Liver (tissue), 9 donors: ENCODE data around the gene FAAP100. TPM values are rescaled to one million over a fixed set of nuclear protein-coding genes. Genes with fewer than 3 reads are reported as not detected.

Source experiments
- DNase-seq: peaks from one replicate; pipeline ENCODE4 v3.0.0-alpha.2; 2017; ENCODE audit warnings: low spot score
- H3K27ac ChIP-seq, 2 donors: one replicate each; pipeline ENCODE4 v1.7.0; 2013; ENCODE audit warnings: inconsistent platforms in 2 of 2, low read length in 2 of 2, control low read depth in 1 of 2, low read depth in 1 of 2, mild to moderate bottlenecking in 1 of 2
- H3K27me3 ChIP-seq, 4 donors: one replicate each; pipeline versions ENCODE4 v1.6.1 to v1.7.0; 2013; ENCODE audit warnings: low read length in 3 of 4, inconsistent platforms in 1 of 4, mild to moderate bottlenecking in 1 of 4, moderate library complexity in 1 of 4; ENCODE audit not compliant: control insufficient read depth in 4 of 4, insufficient read depth in 4 of 4
- H3K36me3 ChIP-seq, 4 donors: one replicate each; pipeline versions ENCODE4 v1.6.1 to v1.7.0; 2013; ENCODE audit warnings: low read length in 3 of 4, mild to moderate bottlenecking in 3 of 4, low read depth in 1 of 4, moderate library complexity in 1 of 4; ENCODE audit not compliant: control insufficient read depth in 4 of 4, insufficient read depth in 3 of 4
- H3K4me1 ChIP-seq, 4 donors: one replicate each; pipeline versions ENCODE4 v1.6.1 to v1.7.0; 2013; ENCODE audit warnings: low read length in 3 of 4, mild to moderate bottlenecking in 3 of 4, moderate library complexity in 1 of 4; ENCODE audit not compliant: control insufficient read depth in 4 of 4, insufficient read depth in 4 of 4
- H3K4me3 ChIP-seq, 3 donors: one replicate each; pipeline versions ENCODE4 v1.6.1 to v1.7.0; 2013; ENCODE audit warnings: low read length in 3 of 3, control low read depth in 1 of 3, low read depth in 1 of 3, mild to moderate bottlenecking in 1 of 3
- H3K9ac ChIP-seq, 2 donors: one replicate each; pipeline ENCODE4 v1.7.0; 2013; ENCODE audit warnings: low read length in 2 of 2, mild to moderate bottlenecking in 2 of 2, moderate library complexity in 2 of 2, control low read depth in 1 of 2, low read depth in 1 of 2
- H3K9me3 ChIP-seq, 4 donors: one replicate each; pipeline versions ENCODE4 v1.6.1 to v1.7.0; 2013; ENCODE audit warnings: low read length in 3 of 4; ENCODE audit not compliant: control insufficient read depth in 4 of 4
- CTCF ChIP-seq: fragments of 150-350 bp; IDR thresholded peaks from 2 replicates; pipeline ENCODE4 v1.5.1; 2017; ENCODE audit warnings: improper control_type of control experiment, low read depth, low read length; ENCODE audit not compliant: missing input control
- EGR1 ChIP-seq, 2 donors: IDR thresholded peaks; 2 replicates each; pipeline ENCODE4 v1.6.1; 2016 to 2018; ENCODE audit warnings: antibody characterized with exemption in 2 of 2, low read depth in 2 of 2
- FOXA1 ChIP-seq: IDR thresholded peaks from 2 replicates; pipeline ENCODE4 v1.6.1; 2016; ENCODE audit warnings: antibody characterized with exemption
- FOXA2 ChIP-seq: IDR thresholded peaks from 2 replicates; pipeline ENCODE4 v1.6.1; 2016; ENCODE audit warnings: antibody characterized with exemption
- GABPA ChIP-seq, 2 donors: IDR thresholded peaks in 1 of 2; conservative IDR thresholded peaks in 1 of 2; 2 replicates each; pipeline ENCODE4 v1.6.1; 2016; ENCODE audit warnings: antibody characterized with exemption in 2 of 2, mild to moderate bottlenecking in 1 of 2, moderate library complexity in 1 of 2
- HNF4A ChIP-seq, 2 donors: conservative IDR thresholded peaks; 2 replicates each; pipeline ENCODE4 v1.6.1; 2016; ENCODE audit warnings: antibody characterized with exemption in 2 of 2, mild to moderate bottlenecking in 2 of 2
- HNF4G ChIP-seq: IDR thresholded peaks from 2 replicates; pipeline ENCODE4 v1.6.1; 2016; ENCODE audit warnings: antibody characterized with exemption
- JUND ChIP-seq, 2 donors: IDR thresholded peaks; 2 replicates each; pipeline ENCODE4 v1.6.1; 2016; ENCODE audit warnings: antibody characterized with exemption in 2 of 2
- RAD21 ChIP-seq, 2 donors: IDR thresholded peaks; 2 replicates each; pipeline ENCODE4 v1.6.1; 2016; ENCODE audit warnings: antibody characterized with exemption in 2 of 2, mild to moderate bottlenecking in 2 of 2
- RXRA ChIP-seq, 2 donors: IDR thresholded peaks; 2 replicates each; pipeline ENCODE4 v1.6.1; 2017 to 2018; ENCODE audit warnings: antibody characterized with exemption in 2 of 2, mild to moderate bottlenecking in 1 of 2
- SP1 ChIP-seq: IDR thresholded peaks from 2 replicates; pipeline ENCODE4 v1.6.1; 2018; ENCODE audit warnings: antibody characterized with exemption, mild to moderate bottlenecking
- TAF1 ChIP-seq: conservative IDR thresholded peaks from 2 replicates; pipeline ENCODE4 v1.6.1; 2016; ENCODE audit warnings: antibody characterized with exemption, mild to moderate bottlenecking
- YY1 ChIP-seq: IDR thresholded peaks from 2 replicates; pipeline ENCODE4 v1.6.1; 2016; ENCODE audit warnings: antibody characterized with exemption, mild to moderate bottlenecking
- ZBTB33 ChIP-seq: IDR thresholded peaks from 2 replicates; pipeline ENCODE4 v1.6.1; 2016; ENCODE audit warnings: antibody characterized with exemption
- WGBS: extraction: QIAGEN DNeasy Blood & Tissue Kit; methylation state at CpG from one replicate; pipeline ENCODE4 v1.1.7; 2013; 5-methylcytosine and 5-hydroxymethylcytosine counted together
- polyA plus RNA-seq, 2 donors: library from polyadenylated mRNA; stranded (reverse) in 1 of 2; unstranded in 1 of 2; fragments of 200-250 nt in 1 of 2; fragments of >200 nt in 1 of 2; fragmentation: Nextera tagmentation in 1 of 2; extraction: Ambion mirVana in 1 of 2; gene quantifications; one replicate each; pipeline versions ENCODE4 v1.2.1 to v1.2.3, GENCODE V29; 2013 to 2015
- total RNA-seq, 2 donors: library from RNA; depleted of rRNA; stranded (reverse); fragments of >200 nt; gene quantifications; one replicate each; pipeline ENCODE4 v1.2.3, GENCODE V29; 2014
- TF ChIP-seq, protein P1 (sequence below): IDR thresholded peaks from 2 replicates; pipeline ENCODE4 v1.6.1; 2016; ENCODE audit warnings: antibody characterized with exemption
- TF ChIP-seq, protein P2 (sequence below): IDR thresholded peaks from 2 replicates; pipeline ENCODE4 v1.6.1; 2016; ENCODE audit warnings: antibody characterized with exemption, mild to moderate bottlenecking
- TF ChIP-seq, protein P3 (sequence below): IDR thresholded peaks from 2 replicates; pipeline ENCODE4 v1.6.1; 2016; ENCODE audit warnings: antibody characterized with exemption
- donor health status: healthy.
- donor health status: healthy.
- donor health status: healthy.
- donor health status: healthy.
- donor health status: healthy.

Gene FAAP100
- total and polyA plus RNA-seq, 4 donors, result 8.1 to 14.7 (median 9.7) TPM

GRCh38 chr17:81516439-81516838, 35.7 kb downstream of the FAAP100 start:
- 92% methylated on average over 4 of the region's 4 CpGs for WGBS
- H3K4me3 ChIP-seq, result no peak overlapping the region
- no peaks in the 10 kb centered on the region for H3K36me3 ChIP-seq
- H3K4me1 ChIP-seq, result peaks cover 2 to 30% (median 19%) of the 10 kb centered on the region in 4 donors
- no peak overlapping the region for H3K9ac ChIP-seq
- no peak overlapping the region for H3K27ac ChIP-seq
- no peaks in the 10 kb centered on the region for H3K9me3 ChIP-seq
- no peaks in the 10 kb centered on the region for H3K27me3 ChIP-seq
- no peak for TF ChIP-seq SP1
- TF ChIP-seq, protein P1, sequence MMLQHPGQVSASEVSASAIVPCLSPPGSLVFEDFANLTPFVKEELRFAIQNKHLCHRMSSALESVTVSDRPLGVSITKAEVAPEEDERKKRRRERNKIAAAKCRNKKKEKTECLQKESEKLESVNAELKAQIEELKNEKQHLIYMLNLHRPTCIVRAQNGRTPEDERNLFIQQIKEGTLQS, result no peak
- TF ChIP-seq JUND (IDR thresholded peaks at IDR 0.05), result no peak
- no peak for TF ChIP-seq HNF4A (conservative IDR thresholded peaks at IDR 0.05)
- no peak for TF ChIP-seq EGR1 (IDR thresholded peaks at IDR 0.05; ENCODE audit: low read depth in 2 of 2)
- TF ChIP-seq FOXA2, result no peak
- no peak for TF ChIP-seq RAD21 (IDR thresholded peaks at IDR 0.05)
- DNase-seq, result no peak

- no peak for DNase-seq
- TF ChIP-seq FOXA1 (no peak), SP1 (no peak), JUND (IDR thresholded peaks at IDR 0.05) (no peak), RAD21 (IDR thresholded peaks at IDR 0.05) (no peak), GABPA (IDR thresholded peaks at IDR 0.05 in 1 of 2, conservative IDR thresholded peaks at IDR 0.05 in 1 of 2) (no peak), HNF4A (conservative IDR thresholded peaks at IDR 0.05) (no peak), RXRA (IDR thresholded peaks at IDR 0.05) (no peak), HNF4G (no peak), CTCF (no peak), EGR1 (IDR thresholded peaks at IDR 0.05; ENCODE audit: low read depth in 2 of 2) (no peak), TAF1 (no peak), YY1 (no peak), ZBTB33 (no peak)
- TF ChIP-seq, protein P1, result no peak
- TF ChIP-seq, protein P2, sequence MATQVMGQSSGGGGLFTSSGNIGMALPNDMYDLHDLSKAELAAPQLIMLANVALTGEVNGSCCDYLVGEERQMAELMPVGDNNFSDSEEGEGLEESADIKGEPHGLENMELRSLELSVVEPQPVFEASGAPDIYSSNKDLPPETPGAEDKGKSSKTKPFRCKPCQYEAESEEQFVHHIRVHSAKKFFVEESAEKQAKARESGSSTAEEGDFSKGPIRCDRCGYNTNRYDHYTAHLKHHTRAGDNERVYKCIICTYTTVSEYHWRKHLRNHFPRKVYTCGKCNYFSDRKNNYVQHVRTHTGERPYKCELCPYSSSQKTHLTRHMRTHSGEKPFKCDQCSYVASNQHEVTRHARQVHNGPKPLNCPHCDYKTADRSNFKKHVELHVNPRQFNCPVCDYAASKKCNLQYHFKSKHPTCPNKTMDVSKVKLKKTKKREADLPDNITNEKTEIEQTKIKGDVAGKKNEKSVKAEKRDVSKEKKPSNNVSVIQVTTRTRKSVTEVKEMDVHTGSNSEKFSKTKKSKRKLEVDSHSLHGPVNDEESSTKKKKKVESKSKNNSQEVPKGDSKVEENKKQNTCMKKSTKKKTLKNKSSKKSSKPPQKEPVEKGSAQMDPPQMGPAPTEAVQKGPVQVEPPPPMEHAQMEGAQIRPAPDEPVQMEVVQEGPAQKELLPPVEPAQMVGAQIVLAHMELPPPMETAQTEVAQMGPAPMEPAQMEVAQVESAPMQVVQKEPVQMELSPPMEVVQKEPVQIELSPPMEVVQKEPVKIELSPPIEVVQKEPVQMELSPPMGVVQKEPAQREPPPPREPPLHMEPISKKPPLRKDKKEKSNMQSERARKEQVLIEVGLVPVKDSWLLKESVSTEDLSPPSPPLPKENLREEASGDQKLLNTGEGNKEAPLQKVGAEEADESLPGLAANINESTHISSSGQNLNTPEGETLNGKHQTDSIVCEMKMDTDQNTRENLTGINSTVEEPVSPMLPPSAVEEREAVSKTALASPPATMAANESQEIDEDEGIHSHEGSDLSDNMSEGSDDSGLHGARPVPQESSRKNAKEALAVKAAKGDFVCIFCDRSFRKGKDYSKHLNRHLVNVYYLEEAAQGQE, result no peak
- TF ChIP-seq, protein P3, sequence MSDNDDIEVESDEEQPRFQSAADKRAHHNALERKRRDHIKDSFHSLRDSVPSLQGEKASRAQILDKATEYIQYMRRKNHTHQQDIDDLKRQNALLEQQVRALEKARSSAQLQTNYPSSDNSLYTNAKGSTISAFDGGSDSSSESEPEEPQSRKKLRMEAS, result no peak
- 77% methylated on average over 19 of the region's 19 CpGs for WGBS
- Histone ChIP-seq H3K9me3 (no peaks in the 10 kb centered on the region), H3K4me1 (peaks cover 2 to 38% (median 23%) of the 10 kb centered on the region in 4 donors), H3K9ac (no peak overlapping the region), H3K27ac (peak overlapping the region; percentile 42 to 98), H3K27me3 (no peaks in the 10 kb centered on the region), H3K4me3 (peak overlapping the region; percentile 23 to 78 (median 51)), H3K36me3 (peaks cover 0 to 5% (median 5%) of the 10 kb centered on the region in 4 donors)
These were observed 36.6 kb downstream of the FAAP100 start for GRCh38 chr17:81515530-81516041.
